ENCODE data around the gene ZSCAN32. TPM values are rescaled to one million over a fixed set of nuclear protein-coding genes. Genes with fewer than 3 reads are reported as not detected.

ZSCAN32 gene
- total and polyA plus RNA-seq, 4 donors = 4.2 to 7.7 (median 6.0) TPM

GRCh38 chr16:3356118-3356517 is 44.7 kb downstream of the ZSCAN32 start:
- no peak overlapping the region for H3K27ac ChIP-seq (ENCODE audit: low read depth in 1 of 2, low read length in 2 of 2)
- peak overlapping the region in 2 of 3 donors; percentile 23 to 44 for H3K4me3 ChIP-seq (ENCODE audit: low read depth in 1 of 3, low read length in 3 of 3)
- WGBS = 75% methylated on average over 10 of the region's 10 CpGs
- peaks cover 1 to 11% (median 8%) of the 10 kb centered on the region in 4 donors for H3K9me3 ChIP-seq (ENCODE audit: control insufficient read depth in 4 of 4, low read length in 3 of 4)
- H3K4me1 ChIP-seq (ENCODE audit: control insufficient read depth in 4 of 4, insufficient read depth in 4 of 4, low read length in 3 of 4) = no peaks in the 10 kb centered on the region
- H3K27me3 ChIP-seq (ENCODE audit: control insufficient read depth in 4 of 4, insufficient read depth in 4 of 4, low read length in 3 of 4) = no peaks in the 10 kb centered on the region
- H3K36me3 ChIP-seq (ENCODE audit: control insufficient read depth in 4 of 4, insufficient read depth in 3 of 4, low read depth in 1 of 4, low read length in 3 of 4) = no peaks in the 10 kb centered on the region
- no peak overlapping the region for H3K9ac ChIP-seq (ENCODE audit: low read depth in 1 of 2, low read length in 2 of 2)
- DNase-seq (ENCODE audit: low spot score) = no peak
- TF ChIP-seq RAD21 (IDR thresholded peaks at IDR 0.05) (no peak), EGR1 (IDR thresholded peaks at IDR 0.05; ENCODE audit: low read depth in 2 of 2) (no peak), ATF3 (IDR thresholded peaks at IDR 0.05) (no peak)

- no peaks in the 10 kb centered on the region for H3K4me1 ChIP-seq (ENCODE audit: control insufficient read depth in 4 of 4, insufficient read depth in 4 of 4, low read length in 3 of 4)
- no peaks in the 10 kb centered on the region for H3K27me3 ChIP-seq (ENCODE audit: control insufficient read depth in 4 of 4, insufficient read depth in 4 of 4, low read length in 3 of 4)
- no peak for DNase-seq (ENCODE audit: low spot score)
- H3K4me3 ChIP-seq (ENCODE audit: low read depth in 1 of 3, low read length in 3 of 3) = peak within 1 kb of the TSS in 2 of 3 donors; percentile 23 to 44
- no peak for TF ChIP-seq HNF4G (IDR thresholded peaks at IDR 0.05)
- no peak for TF ChIP-seq RAD21 (IDR thresholded peaks at IDR 0.05)
- TF ChIP-seq RXRA (IDR thresholded peaks at IDR 0.05) = no peak
- no peak for TF ChIP-seq GABPA (IDR thresholded peaks at IDR 0.05 in 1 of 2, conservative IDR thresholded peaks at IDR 0.05 in 1 of 2)
- no peak for TF ChIP-seq NR2F2 (IDR thresholded peaks at IDR 0.05)
- TF ChIP-seq FOXA2 (IDR thresholded peaks at IDR 0.05) = no peak
- TF ChIP-seq MAX (IDR thresholded peaks at IDR 0.05) = no peak
- TF ChIP-seq HNF4A (conservative IDR thresholded peaks at IDR 0.05) = no peak
- TF ChIP-seq SP1 (IDR thresholded peaks at IDR 0.05) = no peak
- no peak for TF ChIP-seq YY1 (IDR thresholded peaks at IDR 0.05)
- TF ChIP-seq ZBTB33 (IDR thresholded peaks at IDR 0.05) = no peak
- no peak for TF ChIP-seq FOXA1 (IDR thresholded peaks at IDR 0.05)
- no peak for TF ChIP-seq EGR1 (IDR thresholded peaks at IDR 0.05; ENCODE audit: low read depth in 2 of 2)
- no peak for TF ChIP-seq JUND (IDR thresholded peaks at IDR 0.05)
- TF ChIP-seq REST (IDR thresholded peaks at IDR 0.05) = no peak
- TF ChIP-seq TAF1 (conservative IDR thresholded peaks at IDR 0.05) = no peak
- no peak for TF ChIP-seq ATF3 (IDR thresholded peaks at IDR 0.05)
- TF ChIP-seq CTCF (IDR thresholded peaks at IDR 0.05; ENCODE audit: low read depth, low read length, missing input control) = no peak
- no peaks in the 10 kb centered on the region for H3K36me3 ChIP-seq (ENCODE audit: control insufficient read depth in 4 of 4, insufficient read depth in 3 of 4, low read depth in 1 of 4, low read length in 3 of 4)
- WGBS = 68% methylated on average over 3 of the region's 3 CpGs
- no peak within 1 kb of the TSS for H3K27ac ChIP-seq (ENCODE audit: low read depth in 1 of 2, low read length in 2 of 2)
- H3K9me3 ChIP-seq (ENCODE audit: control insufficient read depth in 4 of 4, low read length in 3 of 4) = peaks cover 1 to 10% (median 7%) of the 10 kb centered on the region in 4 donors
- H3K9ac ChIP-seq (ENCODE audit: low read depth in 1 of 2, low read length in 2 of 2) = no peak within 1 kb of the TSS
Observed at GRCh38 chr16:3355589-3355988, 45.2 kb downstream of the ZSCAN32 start, which contains the start of gene OR2C1. OR2C1 (plus strand) TSS chr16:3355889; CDS start chr16:3355941, 52 bp downstream.
